IMR-90 (cell line): Measurements from ENCODE around the gene KDM6B. TPM values are rescaled to one million over a fixed set of nuclear protein-coding genes. Genes with fewer than 3 reads are reported as not detected.

Source experiments
- ATAC-seq: fragments of 200-7000 bp; cut with Tn5 transposase; 2 replicates; pipeline ENCODE4 v1.9.1; 2020; ENCODE audit warnings: low read depth, mild to moderate bottlenecking, moderate library complexity
- BruUV-seq: library from RNA; stranded (reverse); fragments of 400-500 nt; replicated peaks from 2 replicates; lab custom pipeline; 2021; lab: Mats Ljungman, UMichigan
- CTCF ChIA-PET: fragments of 300-600 bp; formaldehyde crosslinking; extraction: SDS; loops from one replicate; lab custom pipeline; 2021; ENCODE audit warnings: antibody characterized with exemption; lab: Yijun Ruan, JAX
- POLR2A ChIA-PET: fragments of 300-600 bp; sonication (Branson Sonifier 250); formaldehyde crosslinking; loops from one replicate; lab custom pipeline; 2022; ENCODE audit warnings: antibody characterized with exemption; ENCODE audit not compliant: unreplicated experiment; lab: Charles Lee
- DNase-seq: peaks from one replicate; pipeline ENCODE4 v3.0.0; 2013
- H2AFZ ChIP-seq: replicated peaks from 2 replicates; pipeline ENCODE3; 2013; ENCODE audit warnings: low read length, mild to moderate bottlenecking; ENCODE audit not compliant: poor library complexity
- H2AK5ac ChIP-seq: 2 replicates; pipeline ENCODE4 v1.6.1; 2013; ENCODE audit warnings: low read depth, low read length, inconsistent platforms
- H2AK9ac ChIP-seq: replicated peaks from 2 replicates; pipeline ENCODE3; 2013; ENCODE audit warnings: mild to moderate bottlenecking, low read depth, low read length, moderate library complexity; ENCODE audit not compliant: poor library complexity
- H2BK120ac ChIP-seq: 2 replicates; pipeline ENCODE4 v1.6.1; 2013; ENCODE audit warnings: low read depth, low read length, inconsistent platforms
- H2BK15ac ChIP-seq: 3 replicates; pipeline ENCODE4 v1.6.1; 2013; ENCODE audit warnings: low read depth, low read length, inconsistent platforms
- H2BK20ac ChIP-seq: 2 replicates; pipeline ENCODE4 v1.6.1; 2013; ENCODE audit warnings: low read depth, mild to moderate bottlenecking, inconsistent platforms, low read length, moderate library complexity
- H2BK5ac ChIP-seq: 2 replicates; pipeline ENCODE4 v1.6.1; 2013; ENCODE audit warnings: mild to moderate bottlenecking, low read depth, low read length, inconsistent platforms; ENCODE audit not compliant: poor library complexity, severe bottlenecking
- H3K14ac ChIP-seq: replicated peaks from 2 replicates; pipeline ENCODE4 v1.6.1; 2013; ENCODE audit warnings: low read depth, low read length, inconsistent platforms
- H3K18ac ChIP-seq: 2 replicates; pipeline ENCODE4 v1.6.1; 2013; ENCODE audit warnings: low read depth, low read length, control low read depth
- H3K23ac ChIP-seq: 2 replicates; pipeline ENCODE4 v1.6.1; 2013; ENCODE audit warnings: low read depth, low read length, inconsistent platforms
- H3K27ac ChIP-seq: 2 replicates; pipeline ENCODE4 v1.5.1; 2013; ENCODE audit warnings: mild to moderate bottlenecking, control low read depth, low read length; ENCODE audit not compliant: insufficient read depth
- H3K27me3 ChIP-seq: 2 replicates; pipeline ENCODE4 v1.6.1; 2013; ENCODE audit warnings: low read length; ENCODE audit not compliant: control insufficient read depth, insufficient read depth
- H3K36me3 ChIP-seq: 2 replicates; pipeline ENCODE4 v1.6.1; 2013; ENCODE audit warnings: low read length, mixed read lengths; ENCODE audit not compliant: control insufficient read depth, insufficient read depth
- H3K4ac ChIP-seq: 2 replicates; pipeline ENCODE4 v1.6.1; 2013; ENCODE audit warnings: low read depth, low read length, inconsistent platforms
- H3K4me1 ChIP-seq: 2 replicates; pipeline ENCODE4 v1.6.1; 2013; ENCODE audit warnings: low read length, mixed read lengths; ENCODE audit not compliant: control insufficient read depth, insufficient read depth
- H3K4me2 ChIP-seq: 2 replicates; pipeline ENCODE4 v1.6.1; 2013; ENCODE audit warnings: low read depth, mild to moderate bottlenecking, control low read depth, low read length, moderate library complexity
- H3K4me3 ChIP-seq: 2 replicates; pipeline ENCODE4 v1.5.1; 2013; ENCODE audit warnings: low read depth, mild to moderate bottlenecking, control low read depth, low read length, moderate library complexity; ENCODE audit not compliant: insufficient read depth
- H3K56ac ChIP-seq: 2 replicates; pipeline ENCODE4 v1.6.1; 2013; ENCODE audit warnings: low read length, inconsistent platforms; ENCODE audit not compliant: insufficient read depth; ENCODE audit errors: extremely low read depth
- H3K79me1 ChIP-seq, 2 experiments: 2 replicates each; pipeline ENCODE4 v1.6.1; 2013; ENCODE audit warnings: low read length in 2 of 2, inconsistent platforms in 1 of 2, low read depth in 1 of 2
- H3K9ac ChIP-seq: 2 replicates; pipeline ENCODE4 v1.6.1; 2013; ENCODE audit warnings: low read depth, low read length, control low read depth
- H3K9me1 ChIP-seq: 2 replicates; pipeline ENCODE4 v1.6.1; 2013; ENCODE audit warnings: low read length, inconsistent platforms; ENCODE audit not compliant: insufficient read depth
- H3K9me3 ChIP-seq: 2 replicates; pipeline ENCODE4 v1.6.1; 2013; ENCODE audit warnings: low read length; ENCODE audit not compliant: control insufficient read depth, insufficient read depth
- H4K20me1 ChIP-seq: 2 replicates; pipeline ENCODE4 v1.6.1; 2013; ENCODE audit warnings: low read length, inconsistent platforms; ENCODE audit not compliant: insufficient read depth
- H4K5ac ChIP-seq: 2 replicates; pipeline ENCODE4 v1.6.1; 2013; ENCODE audit warnings: mild to moderate bottlenecking, low read depth, low read length, control low read depth
- H4K8ac ChIP-seq, 2 experiments: 2 replicates each; pipeline ENCODE4 v1.6.1; 2013; ENCODE audit warnings: low read depth in 2 of 2, low read length in 2 of 2, control low read depth in 1 of 2, inconsistent platforms in 1 of 2
- H4K91ac ChIP-seq: 2 replicates; pipeline ENCODE4 v1.6.1; 2013; ENCODE audit warnings: low read depth, low read length, inconsistent platforms; ENCODE audit not compliant: insufficient read depth
- BHLHE40 ChIP-seq: fragments of 150-350 bp; IDR thresholded peaks from 2 replicates; pipeline ENCODE4 v1.6.1; 2016; ENCODE audit warnings: mild to moderate bottlenecking, low read depth, low read length
- CTCF ChIP-seq: conservative IDR thresholded peaks from 2 replicates; pipeline ENCODE4 v1.5.1; 2012; ENCODE audit warnings: mild to moderate bottlenecking, low read depth, low read length, improper control_type of control experiment
- ELK1 ChIP-seq: fragments of 150-350 bp; IDR thresholded peaks from 2 replicates; pipeline ENCODE4 v1.6.1; 2016; ENCODE audit warnings: low read depth, mild to moderate bottlenecking, low read length, moderate library complexity, borderline replicate concordance
- FOS ChIP-seq: fragments of 150-350 bp; IDR thresholded peaks from 2 replicates; pipeline ENCODE4 v1.6.1; 2016; ENCODE audit warnings: low read depth, low read length
- MAFK ChIP-seq: IDR thresholded peaks from 2 replicates; pipeline ENCODE4 v1.6.1; 2012; ENCODE audit warnings: low read depth, low read length, improper control_type of control experiment
- MAZ ChIP-seq: IDR thresholded peaks from 2 replicates; pipeline ENCODE4 v1.6.1; 2012; ENCODE audit warnings: low read depth, mild to moderate bottlenecking, low read length, improper control_type of control experiment, moderate library complexity, borderline replicate concordance
- MXI1 ChIP-seq: IDR thresholded peaks from 2 replicates; pipeline ENCODE4 v1.6.1; 2012; ENCODE audit warnings: low read depth, mild to moderate bottlenecking, low read length, moderate library complexity, borderline replicate concordance
- NFE2L2 ChIP-seq: fragments of 150-350 bp; IDR thresholded peaks from 2 replicates; pipeline ENCODE4 v1.6.1; 2016; ENCODE audit warnings: low read depth, mild to moderate bottlenecking, low read length
- POLR2A ChIP-seq: IDR thresholded peaks from 2 replicates; pipeline ENCODE4 v1.6.1; 2012; ENCODE audit warnings: mild to moderate bottlenecking, low read depth, low read length
- RAD21 ChIP-seq: IDR thresholded peaks from 2 replicates; pipeline ENCODE4 v1.6.1; 2012; ENCODE audit warnings: low read length, improper control_type of control experiment
- RFX5 ChIP-seq: IDR thresholded peaks from 2 replicates; pipeline ENCODE4 v1.8.0; 2012; ENCODE audit warnings: low read depth, mild to moderate bottlenecking, low read length, moderate library complexity
- SMC3 ChIP-seq: fragments of 150-350 bp; IDR thresholded peaks from 2 replicates; pipeline ENCODE4 v1.6.1; 2016; ENCODE audit warnings: low read depth, mild to moderate bottlenecking, antibody characterized with exemption, low read length, moderate library complexity
- USF2 ChIP-seq: fragments of 150-350 bp; IDR thresholded peaks from 2 replicates; pipeline ENCODE4 v1.6.1; 2017; ENCODE audit warnings: mild to moderate bottlenecking, antibody characterized with exemption, low read length, low read depth
- WGBS, 2 experiments: methylation state at CpG; one replicate each; pipeline versions ENCODE4 v1.1.5 to v1.1.7; 2013; ENCODE audit warnings: missing lambda C conversion rate in 2 of 2; ENCODE audit not compliant: insufficient read length in 1 of 2; ENCODE audit errors: extremely low coverage in 2 of 2; 5-methylcytosine and 5-hydroxymethylcytosine counted together
- dilution Hi-C: fragments of 300-500 bp; cut with HindIII; formaldehyde crosslinking; loops from one replicate; pipeline ENCODE4 v1.14.3; 2018; ENCODE audit warnings: low sequenced_read_pairs; ENCODE audit not compliant: unreplicated experiment
- in situ Hi-C: fragments of 300-500 bp; cut with MboI; formaldehyde crosslinking; loops from 3 replicates; pipeline ENCODE4 v1.14.3; 2019; ENCODE audit warnings: low sequenced_read_pairs, inconsistent platforms, mixed read lengths
- intact Hi-C: fragments of 100-400 bp; cut with micrococcal nuclease; formaldehyde crosslinking; loops from 2 replicates; pipeline ENCODE4 v1.10.0; 2022
- polyA plus RNA-seq, 3 experiments: library from polyadenylated mRNA; depleted of rRNA; stranded (reverse); fragments of >200 nt; gene quantifications; 2 replicates each; pipeline ENCODE4 v1.2.3, GENCODE V29; 2012; ENCODE audit warnings: low replicate concordance in 1 of 3
- total RNA-seq: library from RNA; depleted of rRNA; stranded (reverse); fragments of >200 nt; gene quantifications from 2 replicates; pipeline ENCODE4 v1.2.3, GENCODE V29; 2012

Gene KDM6B
- total and polyA plus RNA-seq, 2 of the 4 experiments (the other 2 are of a cell fraction), result 0.72 to 3.5 TPM

GRCh38 chr17:7835814-7836595, 2.0 kb downstream of the KDM6B start:
- peak overlapping the region; percentile 98 for H2AK9ac ChIP-seq
- H2BK120ac ChIP-seq, result peak overlapping the region; percentile 68
- peaks cover 9% of the 10 kb centered on the region; the same call in 1 of the 2 replicates for H3K9me1 ChIP-seq
- intact Hi-C loops, result loop anchor here (1.0 to 5.0 kb wide), 3 partner anchors 8 to 484 kb away; partner anchors contain the start of gene KCTD11
- H3K4ac ChIP-seq, result peak overlapping the region; percentile 86
- ChIA-PET CTCF (interaction anchor here (0.6 to 3.4 kb wide), 2 partner anchors 21 to 79 kb away, joined by 3 to 10 read pairs; partner anchors contain the start of gene NAA38), POLR2A (interaction anchor here (0.7 to 1.0 kb wide), 2 partner anchors 21 to 139 kb away, joined by 3 to 11 read pairs; partner anchors contain the start of gene NAA38)
- peak overlapping the region; percentile 92 for H2BK5ac ChIP-seq
- dilution Hi-C loops, result no loop called here
- no peak overlapping the region for H2BK20ac ChIP-seq
- peak overlapping the region; percentile 24; the same call in 1 of the 3 replicates for H2BK15ac ChIP-seq
- H2AK5ac ChIP-seq, result peak overlapping the region; percentile 85
- peaks cover 30% of the 10 kb centered on the region for H4K20me1 ChIP-seq
- BruUV-seq, result no TSS peak
- H3K14ac ChIP-seq, result peak overlapping the region; percentile 93
- H3K27me3 ChIP-seq, result no peaks in the 10 kb centered on the region; the same call in 1 of the 2 replicates
- peak overlapping the region; percentile 83 for H3K18ac ChIP-seq
- peak overlapping the region; percentile 89 for H3K27ac ChIP-seq
- H4K91ac ChIP-seq, result peak overlapping the region; percentile 90
- peaks cover 15 to 49% of the 10 kb centered on the region in 2 experiments for H3K79me1 ChIP-seq
- 0% methylated on average over 15 of the region's 61 CpGs; no CpG with 5 or more reads in 1 of the 2 experiments for WGBS, 2 experiments
- H3K4me3 ChIP-seq, result peak overlapping the region; percentile 64
- peak overlapping the region; percentile 87 for H3K4me2 ChIP-seq
- peaks cover 3% of the 10 kb centered on the region; the same call in 1 of the 2 replicates for H3K36me3 ChIP-seq
- DNase-seq (peak; percentile 58), ATAC-seq (peak; percentile 10)
- peak overlapping the region; percentile 90 for H3K9ac ChIP-seq
- in situ Hi-C loops, result no loop called here
- no peaks in the 10 kb centered on the region for H3K9me3 ChIP-seq
- peak overlapping the region; percentile 81 for H3K56ac ChIP-seq
- H3K4me1 ChIP-seq, result peaks cover 15% of the 10 kb centered on the region
- H2AFZ ChIP-seq, result peak overlapping the region; percentile 98
- H4K8ac ChIP-seq, result peak overlapping the region; percentile 58 to 85; a peak in 3 of 4 replicates
- peak overlapping the region; percentile 56 for H4K5ac ChIP-seq
- peak overlapping the region; percentile 95 for H3K23ac ChIP-seq
- TF ChIP-seq NFE2L2 (no peak), RAD21 (no peak), SMC3 (no peak), MAZ (peak; percentile 5), FOS (no peak), USF2 (no peak), MXI1 (no peak), POLR2A (peak; percentile 91), CTCF (no peak), BHLHE40 (no peak), RFX5 (no peak), ELK1 (no peak), MAFK (no peak)
